Esophagus muscularis mucosa (tissue), 4 donors: Measurements from ENCODE around the gene FUCA1. TPM values are rescaled to one million over a fixed set of nuclear protein-coding genes. Genes with fewer than 3 reads are reported as not detected.

ENCODE experiments used
- DNase-seq: peaks from one replicate; pipeline ENCODE4 v3.0.0-alpha.2; 2017; ENCODE audit errors: extremely low spot score
- H3K27ac ChIP-seq, 4 donors: fragments of 200-600 bp; sonication (generic); replicated peaks in 1 of 4; 1 replicate in 3 of 4; 2 replicates in 1 of 4; pipeline ENCODE4 v1.5.1; 2016 to 2019; ENCODE audit warnings: mild to moderate bottlenecking in 1 of 4
- H3K27me3 ChIP-seq, 4 donors: fragments of 200-600 bp; sonication (generic); one replicate each; pipeline versions ENCODE4 v1.5.1 to v1.6.0; 2016 to 2019
- H3K36me3 ChIP-seq, 4 donors: fragments of 200-600 bp; sonication (generic); one replicate each; pipeline ENCODE4 v1.5.1; 2016 to 2019
- H3K4me1 ChIP-seq, 4 donors: fragments of 200-600 bp; sonication (generic); one replicate each; pipeline ENCODE4 v1.5.1; 2016 to 2019
- H3K4me3 ChIP-seq, 4 donors: fragments of 200-600 bp; sonication (generic); 1 replicate in 2 of 4; 2 replicates in 2 of 4; pipeline ENCODE4 v1.5.1; 2016 to 2019; ENCODE audit warnings: mild to moderate bottlenecking in 4 of 4, moderate library complexity in 1 of 4
- H3K9me3 ChIP-seq, 4 donors: fragments of 200-600 bp; sonication (generic); 1 replicate in 3 of 4; 2 replicates in 1 of 4; pipeline ENCODE4 v1.5.1; 2016 to 2019
- CTCF ChIP-seq, 3 experiments: fragments of 200-600 bp in 2 of 3; fragments of 450-650 bp in 1 of 3; sonication (generic) in 2 of 3; IDR thresholded peaks; one replicate each; pipeline ENCODE4 v1.5.1; 2017 to 2019; ENCODE audit warnings: antibody characterized with exemption in 3 of 3, mild to moderate bottlenecking in 2 of 3, moderate library complexity in 1 of 3
- EP300 ChIP-seq: sonication (generic); formaldehyde crosslinking; IDR thresholded peaks from one replicate; pipeline ENCODE4 v1.6.1; 2017; ENCODE audit warnings: antibody characterized with exemption
- POLR2A ChIP-seq: fragments of 450-650 bp; IDR thresholded peaks from one replicate; pipeline ENCODE4 v1.6.1; 2017; ENCODE audit warnings: antibody characterized with exemption, moderate library complexity, mild to moderate bottlenecking, low read depth
- POLR2AphosphoS5 ChIP-seq, 2 donors: sonication (generic); formaldehyde crosslinking; IDR thresholded peaks; one replicate each; pipeline ENCODE4 v1.6.1; 2017; ENCODE audit warnings: antibody characterized with exemption in 2 of 2
- WGBS: methylation state at CpG from one replicate; pipeline ENCODE4 v1.1.5; 2018; 5-methylcytosine and 5-hydroxymethylcytosine counted together
- intact Hi-C: fragments of 100-400 bp; cut with DNase I; formaldehyde crosslinking; loops from one replicate; pipeline ENCODE4 v1.15.1; 2023
- total RNA-seq, 4 donors: library from RNA; depleted of rRNA; stranded (reverse); fragments of >200 nt; gene quantifications; one replicate each; pipeline versions ENCODE4 v1.1.0 to v1.2.1, GENCODE V29; 2016

Gene FUCA1
- total RNA-seq, 4 donors from 2014 or later, result 20.0 to 25.9 (median 25.2) TPM

- Histone ChIP-seq H3K36me3 (peaks cover 36 to 88% (median 83%) of the 10 kb centered on the region in 4 donors), H3K27ac (no peak overlapping the region), H3K9me3 (no peaks in the 10 kb centered on the region), H3K4me1 (no peaks in the 10 kb centered on the region), H3K4me3 (no peak overlapping the region), H3K27me3 (no peaks in the 10 kb centered on the region)
- intact Hi-C loops, result no loop called here
- WGBS, result 92% methylated on average over 3 of the region's 3 CpGs
- TF ChIP-seq POLR2AphosphoS5 (IDR thresholded peaks at IDR 0.05), result no peak
- no peak for TF ChIP-seq POLR2A
- TF ChIP-seq CTCF (IDR thresholded peaks at IDR 0.05), result no peak
- no peak for TF ChIP-seq EP300
- no peak for DNase-seq
These were observed 51.7 kb downstream of the FUCA1 start for GRCh38 chr1:23816361-23816760.

GRCh38 chr1:23814016-23814415 is 54.1 kb downstream of the FUCA1 start:
- Histone ChIP-seq H3K4me3 (no peak overlapping the region), H3K9me3 (no peaks in the 10 kb centered on the region), H3K36me3 (peaks cover 36 to 78% (median 71%) of the 10 kb centered on the region in 4 donors), H3K4me1 (peaks cover 0 to 6% (median 3%) of the 10 kb centered on the region in 4 donors), H3K27me3 (no peaks in the 10 kb centered on the region), H3K27ac (no peak overlapping the region)
- TF ChIP-seq CTCF (IDR thresholded peaks at IDR 0.05) (no peak), POLR2A (no peak)
- 95% methylated on average over 4 of the region's 4 CpGs for whole genome bisulfite sequencing
- no peak for DNase-seq
- intact Hi-C loops, result loop anchor here (5.0 kb wide), 1 partner anchor 53 kb away; the partner anchor contains the start of gene FUCA1

GRCh38 chr1:23810818-23811540 is 57.1 kb downstream of the FUCA1 start:
- 56% methylated on average over 3 of the region's 3 CpGs for WGBS
- TF ChIP-seq EP300 (no peak), CTCF (IDR thresholded peaks at IDR 0.05) (peak; percentile 31 to 62 (median 35))
- intact Hi-C loops, result loop anchor here (5.0 kb wide), 1 partner anchor 56 kb away; the partner anchor contains the start of gene FUCA1
- no peaks in the 10 kb centered on the region for H3K27me3 ChIP-seq
- peak overlapping the region in 1 of 4 donors; percentile 20 for H3K27ac ChIP-seq
- H3K36me3 ChIP-seq, result peaks cover 13 to 72% (median 63%) of the 10 kb centered on the region in 4 donors
- peaks cover 0 to 6% (median 3%) of the 10 kb centered on the region in 4 donors for H3K4me1 ChIP-seq
- no peaks in the 10 kb centered on the region for H3K9me3 ChIP-seq
- H3K4me3 ChIP-seq, result no peak overlapping the region
- no peak for DNase-seq

- no peaks in the 10 kb centered on the region for H3K9me3 ChIP-seq
- no peak for DNase-seq
- peaks cover 11 to 69% (median 56%) of the 10 kb centered on the region in 4 donors for H3K36me3 ChIP-seq
- intact Hi-C loops, result loop anchor here (5.0 kb wide), 1 partner anchor 58 kb away; the partner anchor contains the start of gene FUCA1
- peaks cover 0 to 6% (median 3%) of the 10 kb centered on the region in 4 donors for H3K4me1 ChIP-seq
- peak overlapping the region in 1 of 4 donors; percentile 28 for H3K27ac ChIP-seq
- peak in 1 of 2 donors; percentile 51 for TF ChIP-seq POLR2AphosphoS5 (IDR thresholded peaks at IDR 0.05)
- TF ChIP-seq POLR2A, result no peak
- peak; percentile 71 to 80 (median 77) for TF ChIP-seq CTCF (IDR thresholded peaks at IDR 0.05)
- 39% methylated on average over 6 of the region's 6 CpGs for WGBS
- no peak overlapping the region for H3K4me3 ChIP-seq
- no peaks in the 10 kb centered on the region for H3K27me3 ChIP-seq
These were observed 58.3 kb downstream of the FUCA1 start for GRCh38 chr1:23809751-23810171.
